ENCODE data around the gene TCERG1L.
"Not testable (repeated sequence)": the region's sequence is repeated elsewhere in the genome, so short reads cannot be mapped to it uniquely, and the experiment has no call there.

Gene TCERG1L

GRCh38 chr10:131086094-131086493 lies 225.4 kb downstream of the TCERG1L start:
- Histone ChIP-seq H3K9ac (ENCODE audit: low read depth, low read length) (no peak overlapping the region), H3K36me3 (ENCODE audit: insufficient read depth, low read length) (no peaks in the 10 kb centered on the region), H3K4me2 (ENCODE audit: low read length) (no peak overlapping the region), H3K4me3 (ENCODE audit: low read length) (no peak overlapping the region), H3K9me3 (replicated peaks; ENCODE audit: low read length) (peaks cover 46% of the 10 kb centered on the region), H3K27me3 (ENCODE audit: control insufficient read depth, insufficient read depth, low read length) (no peaks in the 10 kb centered on the region), H3K4me1 (ENCODE audit: control insufficient read depth, insufficient read depth, low read length) (no peaks in the 10 kb centered on the region)

GRCh38 chr10:131085091-131085860 lies 226.2 kb downstream of the TCERG1L start:
- H3K9me3 ChIP-seq (replicated peaks; ENCODE audit: low read length), result peaks cover 43% of the 10 kb centered on the region
- H3K27me3 ChIP-seq (ENCODE audit: control insufficient read depth, insufficient read depth, low read length), result no peaks in the 10 kb centered on the region
- no peaks in the 10 kb centered on the region for H3K36me3 ChIP-seq (ENCODE audit: insufficient read depth, low read length)
- no peak overlapping the region for H3K4me3 ChIP-seq (ENCODE audit: low read length)
- no peak overlapping the region for H3K9ac ChIP-seq (ENCODE audit: low read depth, low read length)
- H3K4me2 ChIP-seq (ENCODE audit: low read length), result no peak overlapping the region
- no peaks in the 10 kb centered on the region for H3K4me1 ChIP-seq (ENCODE audit: control insufficient read depth, insufficient read depth, low read length)

DNA sequence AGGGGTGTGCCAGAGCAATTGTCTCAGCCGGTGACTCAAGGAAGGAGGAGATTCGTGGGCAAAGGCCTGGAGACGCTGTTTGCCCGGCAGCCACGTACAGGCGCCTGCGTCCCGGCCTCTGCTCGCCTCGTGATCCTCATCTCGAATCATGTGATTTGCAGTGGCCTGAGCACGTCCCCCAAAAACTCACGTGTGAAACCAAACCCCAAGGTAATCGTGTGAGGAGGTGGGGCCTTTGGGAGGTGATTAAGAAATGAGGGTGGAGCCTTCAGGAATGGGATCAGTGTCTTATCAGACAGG lies 226.8 kb downstream of the TCERG1L start:
- H3K4me2 ChIP-seq (ENCODE audit: low read length), result no peak overlapping the region
- H3K9ac ChIP-seq (ENCODE audit: low read depth, low read length), result no peak overlapping the region
- H3K9me3 ChIP-seq (replicated peaks; ENCODE audit: low read length), result peaks cover 38% of the 10 kb centered on the region
- H3K4me3 ChIP-seq (ENCODE audit: low read length), result no peak overlapping the region
- no peaks in the 10 kb centered on the region for H3K27me3 ChIP-seq (ENCODE audit: control insufficient read depth, insufficient read depth, low read length)
- no peaks in the 10 kb centered on the region for H3K4me1 ChIP-seq (ENCODE audit: control insufficient read depth, insufficient read depth, low read length)
- H3K36me3 ChIP-seq (ENCODE audit: insufficient read depth, low read length), result no peaks in the 10 kb centered on the region

DNA sequence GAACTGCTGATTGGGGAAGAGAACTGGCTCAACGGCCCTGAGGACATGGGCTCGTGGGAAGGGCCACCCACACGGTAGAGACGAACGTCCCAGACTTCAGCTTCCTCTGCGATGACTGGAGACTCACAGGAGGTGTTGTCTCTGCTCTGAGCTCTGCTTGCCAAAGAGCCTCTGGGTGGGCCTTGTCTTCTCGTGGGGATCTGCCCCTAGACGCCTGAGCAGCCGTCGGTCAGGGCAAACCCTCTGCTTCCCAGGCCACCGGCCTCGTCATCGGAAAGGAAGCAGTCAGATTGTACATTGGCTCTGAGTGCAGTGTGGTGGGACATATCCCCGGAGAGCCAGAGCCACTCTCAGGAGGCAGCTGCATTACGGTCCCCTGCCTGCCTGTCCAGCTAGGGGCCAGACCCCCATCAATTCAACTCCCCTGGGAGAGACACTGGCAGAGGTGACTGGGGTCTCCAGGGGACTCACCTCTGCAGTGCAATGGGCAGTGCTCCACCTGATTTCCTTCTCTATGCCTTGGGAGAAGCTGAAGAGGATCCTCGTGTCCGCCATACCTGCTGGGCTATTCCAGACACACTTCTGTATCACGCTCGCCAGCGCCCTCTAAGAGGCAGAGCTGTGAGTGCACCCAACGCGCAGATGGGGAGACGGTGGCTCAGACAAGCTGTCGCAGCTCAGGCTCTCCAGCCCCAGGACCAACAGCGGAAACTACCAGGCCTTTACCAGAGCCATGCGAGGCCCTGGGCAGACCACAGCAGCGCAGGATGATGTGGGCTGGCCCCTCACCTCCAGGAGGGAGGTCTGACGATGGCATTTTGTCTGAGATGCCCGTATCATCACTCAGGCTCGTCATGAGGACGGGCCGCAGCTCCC lies 227.4 kb downstream of the TCERG1L start:
- no peaks in the 10 kb centered on the region for H3K4me1 ChIP-seq (ENCODE audit: control insufficient read depth, insufficient read depth, low read length)
- H3K9ac ChIP-seq (ENCODE audit: low read depth, low read length), result no peak overlapping the region
- no peak overlapping the region for H3K4me2 ChIP-seq (ENCODE audit: low read length)
- no peaks in the 10 kb centered on the region for H3K36me3 ChIP-seq (ENCODE audit: insufficient read depth, low read length)
- no peaks in the 10 kb centered on the region for H3K27me3 ChIP-seq (ENCODE audit: control insufficient read depth, insufficient read depth, low read length)
- peaks cover 40% of the 10 kb centered on the region for H3K9me3 ChIP-seq (replicated peaks; ENCODE audit: low read length)
- no peak overlapping the region for H3K4me3 ChIP-seq (ENCODE audit: low read length)

DNA sequence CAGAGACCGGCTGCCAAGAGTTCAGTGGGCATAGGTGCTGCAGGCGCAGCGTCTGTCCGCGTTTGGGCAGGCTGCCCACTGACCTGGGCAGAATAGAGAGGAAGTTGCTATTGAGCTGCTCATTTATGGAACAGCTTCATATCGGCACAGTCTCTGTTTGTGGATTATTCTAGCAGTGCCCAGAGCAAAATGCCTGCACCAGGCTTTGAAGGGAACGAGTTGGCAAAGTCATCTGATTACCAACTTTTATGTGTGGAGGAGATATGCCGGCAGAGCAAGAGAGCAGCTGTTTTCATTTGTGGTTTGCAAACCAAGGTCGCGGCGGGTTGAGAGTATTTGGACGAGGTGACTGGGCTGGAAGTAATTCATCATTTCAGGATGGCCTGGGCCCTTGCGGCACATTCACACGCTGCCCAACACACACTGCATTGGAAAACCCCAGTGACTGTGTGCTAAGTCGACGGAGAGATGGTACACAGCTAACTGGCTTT lies 228.5 kb downstream of the TCERG1L start:
- no peaks in the 10 kb centered on the region for H3K36me3 ChIP-seq (ENCODE audit: insufficient read depth, low read length)
- H3K9me3 ChIP-seq (replicated peaks; ENCODE audit: low read length), result peaks cover 36% of the 10 kb centered on the region
- no peak overlapping the region for H3K9ac ChIP-seq (ENCODE audit: low read depth, low read length)
- no peak overlapping the region for H3K4me3 ChIP-seq (ENCODE audit: low read length)
- H3K4me1 ChIP-seq (ENCODE audit: control insufficient read depth, insufficient read depth, low read length), result no peaks in the 10 kb centered on the region
- no peak overlapping the region for H3K4me2 ChIP-seq (ENCODE audit: low read length)
- H3K27me3 ChIP-seq (ENCODE audit: control insufficient read depth, insufficient read depth, low read length), result no peaks in the 10 kb centered on the region

DNA sequence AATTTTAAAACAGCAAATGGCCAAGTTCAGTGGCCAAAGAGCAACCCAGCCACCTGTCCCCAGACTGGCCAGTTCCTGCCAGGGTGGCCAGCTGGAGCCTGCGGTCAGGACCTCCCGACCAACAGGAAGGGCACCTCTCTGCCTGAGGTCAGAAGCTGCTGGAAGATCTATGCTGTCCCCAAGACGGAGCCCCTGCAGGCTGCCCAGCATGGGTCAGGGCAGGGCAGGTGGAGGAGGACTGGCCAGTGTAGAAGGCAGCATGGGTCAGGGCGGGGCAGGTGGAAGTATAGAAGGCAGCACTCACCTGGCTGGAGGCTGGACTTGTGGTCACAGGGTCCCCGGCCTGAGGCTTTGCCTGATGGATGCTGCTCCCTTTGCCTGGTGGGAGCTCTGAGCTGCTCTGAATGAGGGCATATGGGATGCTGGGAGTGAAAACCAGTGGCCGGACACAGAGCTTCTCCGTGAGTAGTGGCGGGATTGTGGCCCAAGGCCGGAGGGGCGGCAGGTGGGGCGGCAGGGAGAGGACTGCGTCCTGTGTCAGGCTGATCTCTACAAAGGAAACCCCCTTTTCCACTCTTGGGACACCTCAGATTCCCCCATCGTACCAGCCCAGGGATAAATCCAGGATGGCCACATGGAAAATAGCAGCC lies 229.2 kb downstream of the TCERG1L start:
- H3K4me1 ChIP-seq (ENCODE audit: control insufficient read depth, insufficient read depth, low read length), result no peaks in the 10 kb centered on the region
- H3K4me3 ChIP-seq (ENCODE audit: low read length), result no peak overlapping the region
- peaks cover 36% of the 10 kb centered on the region for H3K9me3 ChIP-seq (replicated peaks; ENCODE audit: low read length)
- H3K9ac ChIP-seq (ENCODE audit: low read depth, low read length), result no peak overlapping the region
- no peak overlapping the region for H3K4me2 ChIP-seq (ENCODE audit: low read length)
- no peaks in the 10 kb centered on the region for H3K27me3 ChIP-seq (ENCODE audit: control insufficient read depth, insufficient read depth, low read length)
- no peaks in the 10 kb centered on the region for H3K36me3 ChIP-seq (ENCODE audit: insufficient read depth, low read length)

DNA sequence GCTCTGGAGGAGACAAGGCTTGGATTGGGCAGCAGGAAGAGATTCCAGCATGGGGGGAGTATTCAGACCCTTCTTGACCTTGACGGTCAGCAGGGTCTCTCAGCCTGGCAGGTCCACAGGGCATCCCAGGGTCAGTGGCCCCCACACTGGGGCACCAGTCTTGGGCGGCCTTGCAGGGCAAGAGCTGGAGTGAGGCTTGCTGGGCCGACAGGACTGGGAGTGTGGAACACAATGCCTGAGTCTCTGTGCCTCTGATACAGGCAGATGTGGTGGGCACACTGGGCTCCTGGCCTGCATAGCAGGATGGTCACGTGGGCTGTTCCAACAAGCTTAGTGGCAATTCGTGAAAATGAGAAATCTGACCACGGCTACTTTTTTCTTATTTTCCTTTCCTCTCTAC lies 229.7 kb downstream of the TCERG1L start:
- Histone ChIP-seq H3K9me3 (replicated peaks; ENCODE audit: low read length) (peaks cover 37% of the 10 kb centered on the region), H3K4me3 (ENCODE audit: low read length) (no peak overlapping the region), H3K4me1 (ENCODE audit: control insufficient read depth, insufficient read depth, low read length) (no peaks in the 10 kb centered on the region), H3K4me2 (ENCODE audit: low read length) (no peak overlapping the region), H3K9ac (ENCODE audit: low read depth, low read length) (no peak overlapping the region), H3K36me3 (ENCODE audit: insufficient read depth, low read length) (no peaks in the 10 kb centered on the region), H3K27me3 (ENCODE audit: control insufficient read depth, insufficient read depth, low read length) (no peaks in the 10 kb centered on the region)

DNA sequence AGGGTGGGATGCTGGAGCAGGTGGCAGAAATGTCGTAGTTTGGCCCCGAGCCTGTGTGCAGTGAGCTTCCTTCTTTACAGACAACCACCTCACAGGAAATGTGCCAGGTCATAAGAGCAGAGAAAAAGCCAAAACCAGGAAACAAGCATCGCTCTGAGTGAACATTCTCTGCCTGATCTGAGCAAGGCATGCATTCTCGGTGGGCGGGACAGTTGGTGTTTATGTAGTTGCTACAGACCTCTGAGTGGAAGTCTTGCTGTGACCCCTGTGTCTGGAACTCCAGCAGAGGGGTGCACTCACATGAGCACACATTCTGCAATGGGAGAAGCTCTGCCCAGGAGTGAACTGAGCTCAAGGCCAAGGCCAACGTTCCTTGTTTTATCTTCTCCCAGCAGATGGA lies 230.1 kb downstream of the TCERG1L start:
- Histone ChIP-seq H3K36me3 (ENCODE audit: insufficient read depth, low read length) (no peaks in the 10 kb centered on the region), H3K4me3 (ENCODE audit: low read length) (no peak overlapping the region), H3K9me3 (replicated peaks; ENCODE audit: low read length) (peaks cover 36% of the 10 kb centered on the region), H3K4me1 (ENCODE audit: control insufficient read depth, insufficient read depth, low read length) (no peaks in the 10 kb centered on the region), H3K27me3 (ENCODE audit: control insufficient read depth, insufficient read depth, low read length) (no peaks in the 10 kb centered on the region), H3K4me2 (ENCODE audit: low read length) (no peak overlapping the region), H3K9ac (ENCODE audit: low read depth, low read length) (no peak overlapping the region)

DNA sequence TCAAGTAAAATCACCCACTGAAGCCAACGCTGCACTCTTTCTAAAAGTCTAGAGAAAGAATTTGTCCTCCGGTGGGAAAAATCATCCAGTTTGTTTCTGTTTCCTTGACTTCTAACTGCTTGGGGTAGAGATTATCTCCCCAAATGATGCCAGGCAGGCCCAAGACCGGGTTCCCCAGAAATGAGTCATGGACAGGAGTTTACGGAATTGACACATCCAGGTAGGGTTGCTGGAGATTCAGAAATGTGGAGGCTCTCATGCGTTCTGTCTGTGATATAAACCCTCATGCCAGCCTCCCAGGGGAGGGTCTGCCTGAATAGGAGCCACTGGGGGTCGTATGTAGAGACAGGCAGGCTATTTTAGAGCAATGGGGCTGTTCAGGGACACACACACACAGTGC lies 230.9 kb downstream of the TCERG1L start:
- Histone ChIP-seq H3K27me3 (ENCODE audit: control insufficient read depth, insufficient read depth, low read length) (no peaks in the 10 kb centered on the region), H3K9ac (ENCODE audit: low read depth, low read length) (no peak overlapping the region), H3K4me2 (ENCODE audit: low read length) (no peak overlapping the region), H3K36me3 (ENCODE audit: insufficient read depth, low read length) (no peaks in the 10 kb centered on the region), H3K4me3 (ENCODE audit: low read length) (no peak overlapping the region), H3K4me1 (ENCODE audit: control insufficient read depth, insufficient read depth, low read length) (no peaks in the 10 kb centered on the region), H3K9me3 (replicated peaks; ENCODE audit: low read length) (peaks cover 33% of the 10 kb centered on the region)

- H3K4me3 ChIP-seq (ENCODE audit: low read length), result no peak overlapping the region
- peaks cover 38% of the 10 kb centered on the region for H3K9me3 ChIP-seq (replicated peaks; ENCODE audit: low read length)
- H3K36me3 ChIP-seq (ENCODE audit: insufficient read depth, low read length), result no peaks in the 10 kb centered on the region
- no peak overlapping the region for H3K4me2 ChIP-seq (ENCODE audit: low read length)
- no peak overlapping the region for H3K9ac ChIP-seq (ENCODE audit: low read depth, low read length)
- H3K4me1 ChIP-seq (ENCODE audit: control insufficient read depth, insufficient read depth, low read length), result no peaks in the 10 kb centered on the region
- H3K27me3 ChIP-seq (ENCODE audit: control insufficient read depth, insufficient read depth, low read length), result no peaks in the 10 kb centered on the region
Measured at GRCh38 chr10:131079314-131079713, 232.2 kb downstream of the TCERG1L start.

GRCh38 chr10:131078882-131079280 lies 232.6 kb downstream of the TCERG1L start:
- not testable (repeated sequence) for H3K4me2 ChIP-seq (ENCODE audit: low read length); H3K4me3 ChIP-seq (ENCODE audit: low read length); H3K9ac ChIP-seq (ENCODE audit: low read depth, low read length); H3K4me1 ChIP-seq (ENCODE audit: control insufficient read depth, insufficient read depth, low read length); H3K27me3 ChIP-seq (ENCODE audit: control insufficient read depth, insufficient read depth, low read length); H3K36me3 ChIP-seq (ENCODE audit: insufficient read depth, low read length)
- H3K9me3 ChIP-seq (replicated peaks; ENCODE audit: low read length), result peaks cover 39% of the 10 kb centered on the region
